ENCODE data around the gene USP32. TPM values are rescaled to one million over a fixed set of nuclear protein-coding genes. Genes with fewer than 3 reads are reported as not detected.
"Not testable (repeated sequence)": the region's sequence is repeated elsewhere in the genome, so short reads cannot be mapped to it uniquely, and the experiment has no call there.

The USP32 gene
- polyA plus RNA-seq, 12 donors, result 22.0 to 28.3 (median 24.4) TPM; not detected in 1

DNA sequence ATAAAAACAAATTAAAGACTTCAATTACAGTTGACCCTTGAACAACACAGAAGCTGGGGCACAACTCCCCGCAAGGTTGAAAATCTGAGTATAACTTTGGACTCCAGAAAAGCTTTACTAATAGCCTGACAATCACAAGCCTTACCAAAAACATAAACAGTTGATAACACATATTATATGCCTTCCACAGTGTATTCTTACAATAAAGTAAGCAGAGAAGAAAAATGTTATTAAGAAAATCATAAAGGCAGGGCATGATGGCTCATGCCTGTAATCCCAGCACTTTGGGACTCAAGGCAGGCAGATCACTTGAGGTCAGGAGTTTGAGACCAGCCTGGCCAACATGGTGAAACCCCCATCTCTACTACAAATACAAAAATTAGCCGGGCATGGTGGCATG lies 58.9 kb downstream of the USP32 start:
- DNase-seq, result not testable (repeated sequence)

GRCh38 chr17:60332574-60332973 lies 59.4 kb downstream of the USP32 start:
- no peak for DNase-seq

DNA sequence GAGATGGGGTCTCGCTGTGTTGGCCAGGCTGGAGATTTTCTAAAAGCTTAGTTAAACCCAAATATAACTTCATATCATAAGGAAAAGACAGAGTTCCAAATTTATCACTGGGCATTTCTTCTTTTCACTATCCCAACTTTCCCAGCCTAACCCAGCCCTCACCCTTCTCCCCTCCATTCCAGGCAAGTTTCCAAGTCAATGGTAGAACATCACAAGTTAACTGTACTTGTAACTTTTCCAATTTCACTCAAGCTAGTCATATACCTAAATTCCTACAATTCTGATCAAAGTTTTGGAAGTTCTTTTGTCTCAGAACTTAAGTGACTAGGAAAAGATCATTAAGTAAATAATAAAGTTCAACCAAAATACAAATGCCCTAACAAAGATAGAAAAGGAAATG lies 61.2 kb downstream of the USP32 start:
- no peak for DNase-seq

DNA sequence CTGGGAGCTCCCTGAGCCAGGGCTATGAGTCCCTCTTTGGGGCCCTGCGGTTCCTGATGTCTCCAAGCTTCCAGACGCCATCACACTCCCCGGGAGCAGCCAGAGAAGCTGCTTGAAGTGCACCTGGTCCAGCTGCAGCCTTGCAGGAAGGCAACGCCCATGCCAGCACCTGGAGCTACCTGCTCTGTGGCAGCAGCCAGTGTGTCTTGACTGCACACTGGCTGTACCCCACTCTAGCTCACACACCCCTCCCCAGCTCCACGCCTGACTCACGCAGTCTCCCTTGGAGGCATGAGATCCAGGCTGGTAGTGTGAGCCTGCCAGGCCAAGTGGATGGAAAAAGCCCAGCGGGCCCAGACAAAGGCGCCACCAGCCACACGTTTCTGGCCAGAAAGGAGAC lies 63.3 kb downstream of the USP32 start:
- no peak for DNase-seq

- DNase-seq, result no peak
Measured at GRCh38 chr17:60327901-60328273, 64.0 kb downstream of the USP32 start.

- DNase-seq, result no peak
Measured at GRCh38 chr17:60327134-60327900, 64.6 kb downstream of the USP32 start.

- DNase-seq, result no peak
Measured at GRCh38 chr17:60326702-60327101, 65.2 kb downstream of the USP32 start.

- DNase-seq, result no peak
Measured at GRCh38 chr17:60325730-60326524, 66.0 kb downstream of the USP32 start.

GRCh38 chr17:60323754-60324153 lies 68.2 kb downstream of the USP32 start:
- no peak for DNase-seq

GRCh38 chr17:60322056-60322387 lies 69.9 kb downstream of the USP32 start:
- DNase-seq, result no peak

DNA sequence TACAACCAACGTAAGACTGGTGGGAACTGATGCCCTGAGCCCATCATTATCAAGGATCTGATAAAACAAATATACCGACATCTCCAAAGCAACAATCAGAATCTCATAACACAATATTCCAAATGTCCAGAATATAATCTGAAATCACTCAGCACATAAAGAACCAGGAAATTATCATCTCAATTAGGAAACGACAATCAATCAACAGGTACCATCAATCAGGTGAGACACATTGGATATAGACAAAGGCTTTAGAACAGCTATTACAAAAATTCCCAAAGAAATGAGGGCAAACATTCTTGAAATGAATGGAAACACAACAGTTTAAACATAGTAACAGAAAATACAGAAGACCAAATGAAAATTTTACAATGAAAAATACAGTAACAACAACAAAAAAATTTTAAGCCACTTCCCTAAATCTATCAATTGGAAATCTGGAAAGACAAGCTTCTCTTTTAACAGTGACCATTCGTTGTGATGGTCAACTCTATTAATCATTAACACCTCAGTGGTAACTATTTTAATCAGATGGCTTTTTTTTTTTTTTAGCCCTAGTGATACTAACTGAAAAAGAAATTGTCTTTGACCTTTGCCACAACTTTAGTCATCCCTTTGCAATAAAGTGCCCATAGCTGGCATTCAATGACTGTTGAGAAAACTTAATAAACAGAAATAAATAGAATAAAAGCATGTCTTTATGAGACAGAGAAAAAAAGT lies 70.4 kb downstream of the USP32 start:
- DNase-seq, result no peak

DNA sequence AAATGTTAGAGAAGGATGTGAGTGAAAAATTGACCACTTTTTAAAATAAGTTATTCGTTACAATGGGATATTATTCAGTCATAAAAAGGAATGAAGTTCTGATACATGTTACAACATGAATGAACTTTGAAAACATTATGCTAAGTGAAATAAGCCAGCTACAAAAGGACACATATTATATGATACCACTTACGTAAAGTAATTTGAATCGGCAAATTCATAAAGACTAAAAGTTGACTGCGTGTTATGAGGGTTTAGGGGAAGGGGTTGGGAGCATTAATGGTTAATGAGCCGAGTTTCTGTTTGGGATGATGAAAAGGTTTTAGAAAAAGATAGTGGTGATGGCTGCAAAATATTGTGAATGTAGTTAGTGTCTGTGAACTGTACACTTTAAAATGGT lies 73.1 kb downstream of the USP32 start:
- no peak for DNase-seq

GRCh38 chr17:60318326-60318725 lies 73.6 kb downstream of the USP32 start:
- no peak for DNase-seq

DNA sequence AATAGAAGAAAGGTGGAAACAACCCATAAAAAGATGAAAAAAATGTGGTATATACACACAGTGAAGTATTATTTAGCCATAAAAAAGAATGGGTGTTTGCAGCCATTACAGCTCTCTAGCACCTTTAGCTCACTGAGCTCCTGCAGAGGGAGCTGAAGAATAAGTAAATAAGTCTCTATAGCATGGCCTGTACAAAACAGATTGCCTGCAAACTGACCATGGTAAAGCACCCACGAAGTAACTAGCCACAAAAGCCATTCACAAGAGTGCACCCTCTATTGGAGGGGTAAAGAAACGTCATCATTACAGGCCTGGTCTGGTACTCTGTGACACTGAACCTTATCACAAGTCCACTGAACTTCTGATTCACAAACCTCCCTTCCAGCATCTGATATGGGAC lies 76.3 kb downstream of the USP32 start:
- no peak for DNase-seq

- not testable (repeated sequence) for DNase-seq
Measured at GRCh38 chr17:60314900-60315299, 77.0 kb downstream of the USP32 start.

GRCh38 chr17:60314423-60314822 lies 77.5 kb downstream of the USP32 start:
- DNase-seq, result no peak

GRCh38 chr17:60311936-60312335 lies 80.0 kb downstream of the USP32 start:
- DNase-seq, result peak; percentile 46

GRCh38 chr17:60311186-60311585 lies 80.7 kb downstream of the USP32 start:
- DNase-seq, result no peak

DNA sequence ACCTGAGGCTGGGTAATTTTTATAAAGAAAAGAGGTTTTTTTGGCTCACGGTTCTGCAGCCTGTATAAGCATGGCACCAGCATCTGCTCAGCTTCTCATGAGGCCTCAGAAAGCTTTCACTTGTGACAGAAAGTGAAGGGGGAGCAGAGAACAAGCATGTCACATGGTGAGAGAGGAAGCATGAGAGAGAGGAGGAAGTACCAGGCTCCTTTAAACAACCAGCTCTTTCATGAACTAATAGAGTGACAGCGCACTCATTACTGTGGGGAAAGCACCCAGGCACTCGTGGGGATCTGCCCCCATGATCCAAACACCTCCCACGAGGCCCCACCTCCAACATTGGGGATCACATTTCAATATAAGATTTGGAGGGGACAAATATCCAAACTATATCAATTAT lies 86.8 kb downstream of the USP32 start:
- DNase-seq, result peak; percentile 2

DNA sequence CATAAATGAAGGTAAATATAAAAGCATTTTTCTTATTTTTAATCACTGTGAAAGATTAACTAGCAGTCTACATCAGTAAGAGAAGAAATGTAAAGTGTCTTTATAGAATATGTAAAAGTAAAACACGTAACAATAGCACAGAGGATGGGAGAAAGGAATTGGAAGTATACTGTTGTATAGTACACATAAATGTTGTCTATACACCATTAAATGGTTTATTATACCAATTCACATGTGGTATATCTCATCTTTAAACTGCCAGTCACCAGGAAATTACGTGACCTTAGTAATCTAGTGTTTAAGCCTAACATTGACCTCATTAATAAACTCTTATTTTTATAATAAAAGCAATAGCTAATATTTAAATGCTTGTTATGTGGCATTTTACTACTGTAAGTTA lies 87.4 kb downstream of the USP32 start:
- DNase-seq, result no peak

GRCh38 chr17:60303406-60304099 lies 88.4 kb downstream of the USP32 start:
- DNase-seq, result no peak

- DNase-seq, result no peak
Measured at GRCh38 chr17:60301649-60302048, 90.3 kb downstream of the USP32 start.
